CD8-positive, alpha-beta memory T cell (primary cell): ENCODE measurements around the gene MYH7. TPM values are rescaled to one million over a fixed set of nuclear protein-coding genes. Genes with fewer than 3 reads are reported as not detected.

Experiments used
- CTCF ChIA-PET: fragments of 350-600 bp; sonication (Branson Sonifier 250); formaldehyde crosslinking; loops from one replicate; lab custom pipeline; 2021; ENCODE audit warnings: antibody characterized with exemption; lab: Charles Lee
- POLR2A ChIA-PET: fragments of 350-600 bp; sonication (Branson Sonifier 250); formaldehyde crosslinking; loops from one replicate; lab custom pipeline; 2021; ENCODE audit warnings: antibody characterized with exemption; lab: Charles Lee
- DNase-seq, 5 donors: peaks; one replicate each; pipeline versions ENCODE4 v3.0.0 to v3.0.0-alpha.2; 2020 to 2022; ENCODE audit warnings: mixed read lengths in 1 of 5
- H3K27ac ChIP-seq: one replicate; pipeline ENCODE4 v1.7.0; 2013; ENCODE audit warnings: low read depth, mild to moderate bottlenecking, low read length, moderate library complexity
- H3K27me3 ChIP-seq: 2 replicates; pipeline ENCODE4 v1.7.0; 2013; ENCODE audit warnings: low read length, mild to moderate bottlenecking; ENCODE audit not compliant: insufficient read depth, poor library complexity, severe bottlenecking
- H3K36me3 ChIP-seq: 2 replicates; pipeline ENCODE4 v1.7.0; 2013; ENCODE audit warnings: mild to moderate bottlenecking, low read length, moderate library complexity; ENCODE audit not compliant: insufficient read depth
- H3K4me1 ChIP-seq: 2 replicates; pipeline ENCODE4 v1.7.0; 2013; ENCODE audit warnings: mild to moderate bottlenecking, low read length, moderate library complexity; ENCODE audit not compliant: insufficient read depth
- H3K4me3 ChIP-seq: 2 replicates; pipeline ENCODE4 v1.7.0; 2013; ENCODE audit warnings: mild to moderate bottlenecking, low read length
- H3K9me3 ChIP-seq: 2 replicates; pipeline ENCODE4 v1.7.0; 2013; ENCODE audit warnings: mild to moderate bottlenecking, low read length
- H3K27ac Mint-ChIP-seq, 8 donors: one replicate each; pipeline ENCODE4 v1.8.0; 2020 to 2021; ENCODE audit warnings: mixed read lengths in 8 of 8, mild to moderate bottlenecking in 6 of 8, inconsistent platforms in 3 of 8, moderate library complexity in 3 of 8
- H3K27me3 Mint-ChIP-seq, 2 donors: one replicate each; pipeline ENCODE4 v1.8.0; 2020 to 2021; ENCODE audit warnings: mixed read lengths in 2 of 2, mild to moderate bottlenecking in 1 of 2, moderate library complexity in 1 of 2
- H3K36me3 Mint-ChIP-seq, 3 donors: one replicate each; pipeline ENCODE4 v1.8.0; 2020 to 2021; ENCODE audit warnings: mixed read lengths in 3 of 3, inconsistent platforms in 1 of 3, mild to moderate bottlenecking in 1 of 3
- H3K4me1 Mint-ChIP-seq, 3 donors: one replicate each; pipeline ENCODE4 v1.8.0; 2020 to 2021; ENCODE audit warnings: mixed read lengths in 3 of 3, inconsistent platforms in 1 of 3, mild to moderate bottlenecking in 1 of 3
- H3K4me3 Mint-ChIP-seq, 7 donors: one replicate each; pipeline ENCODE4 v1.8.0; 2020 to 2021; ENCODE audit warnings: mixed read lengths in 7 of 7, mild to moderate bottlenecking in 6 of 7, moderate library complexity in 4 of 7, inconsistent platforms in 2 of 7
- H3K9me3 Mint-ChIP-seq, 5 donors: one replicate each; pipeline ENCODE4 v1.8.0; 2020 to 2022; ENCODE audit warnings: mixed read lengths in 5 of 5, mild to moderate bottlenecking in 3 of 5, moderate library complexity in 2 of 5, inconsistent platforms in 1 of 5
- polyA plus RNA-seq: library from polyadenylated mRNA; unstranded; fragments of 300-500 nt; fragmentation: Illumina TruSeq; gene quantifications from one replicate; pipeline ENCODE4 v1.2.3, GENCODE V29; 2021
- total RNA-seq, 2 experiments: library from RNA; stranded (reverse); gene quantifications; one replicate each; pipeline ENCODE4 v1.2.3, GENCODE V29; 2021

MYH7 gene
- total and polyA plus RNA-seq, 3 experiments from 2014 or later, result not detected

DNA sequence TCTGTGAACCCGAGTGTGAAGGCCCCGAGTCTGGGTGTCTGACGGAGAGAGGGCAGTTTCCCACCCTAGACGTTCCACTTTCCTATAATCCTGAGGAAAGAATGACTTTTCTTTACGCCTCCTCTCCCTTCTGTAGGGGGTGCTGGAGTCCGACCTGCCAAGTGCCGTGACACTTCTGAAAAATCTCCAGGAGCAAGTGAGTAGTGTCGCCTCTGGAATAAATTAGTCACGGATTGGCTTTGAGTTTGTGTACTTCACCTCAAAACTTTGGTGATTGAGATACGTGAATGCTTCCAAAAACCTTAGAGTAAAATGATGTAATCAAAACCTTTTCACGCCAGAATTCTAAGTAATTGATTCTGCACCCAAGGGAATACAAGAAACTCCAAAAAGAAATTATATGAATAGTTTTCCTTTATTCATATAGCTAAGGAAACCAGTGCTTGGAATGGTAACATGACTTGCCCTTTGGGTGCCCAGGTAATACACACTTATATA is 34.5 kb upstream of the MYH7 start:
- Histone ChIP-seq H3K27me3 (no peaks in the 10 kb centered on the region), H3K4me1 (peaks cover 14% of the 10 kb centered on the region), H3K27ac (peak overlapping the region; percentile 85), H3K36me3 (peaks cover 21% of the 10 kb centered on the region), H3K9me3 (no peaks in the 10 kb centered on the region), H3K4me3 (peak overlapping the region; percentile 94)
- H3K9me3 Mint-ChIP-seq, result no peaks in the 10 kb centered on the region
- no peak overlapping the region for H3K4me3 Mint-ChIP-seq
- ChIA-PET CTCF (interaction anchor here (0.6 to 0.7 kb wide), 2 partner anchors 93 to 774 kb away, joined by 3 read pairs; no protein-coding TSS in a partner anchor), POLR2A (interaction anchor here (0.7 to 2.0 kb wide), 4 partner anchors 9 to 141 kb away, joined by 3 to 6 read pairs (median 4); partner anchors contain the start of gene ZFHX2)
- H3K27me3 Mint-ChIP-seq, result peaks cover 0 to 1% of the 10 kb centered on the region in 2 donors
- H3K36me3 Mint-ChIP-seq, result peaks cover 0 to 34% (median 7%) of the 10 kb centered on the region in 3 donors
- peaks cover 0 to 11% (median 7%) of the 10 kb centered on the region in 3 donors for H3K4me1 Mint-ChIP-seq
- DNase-seq, result no peak
- peak overlapping the region in 1 of 8 donors; percentile 54 for H3K27ac Mint-ChIP-seq

GRCh38 chr14:23469127-23469905 is 33.9 kb upstream of the MYH7 start, which contains the start of gene NGDN:
NGDN (plus strand) TSS chr14:23469703; CDS start chr14:23469716, 13 bp downstream.
- Histone ChIP-seq H3K4me3 (peak within 1 kb of the TSS; percentile 94), H3K36me3 (peaks cover 14% of the 10 kb centered on the region), H3K9me3 (no peaks in the 10 kb centered on the region), H3K4me1 (peaks cover 14% of the 10 kb centered on the region), H3K27me3 (no peaks in the 10 kb centered on the region), H3K27ac (peak within 1 kb of the TSS; percentile 85)
- Mint-ChIP-seq H3K36me3 (peaks cover 0 to 27% (median 4%) of the 10 kb centered on the region in 3 donors), H3K27ac (peak within 1 kb of the TSS in 3 of 8 donors; percentile 47 to 86 (median 54)), H3K4me1 (peaks cover 0 to 11% (median 7%) of the 10 kb centered on the region in 3 donors), H3K27me3 (peaks cover 0 to 1% of the 10 kb centered on the region in 2 donors), H3K4me3 (peak within 1 kb of the TSS in 2 of 7 donors; percentile 35 to 80), H3K9me3 (no peaks in the 10 kb centered on the region)
- POLR2A ChIA-PET, result interaction anchor here (0.7 to 2.0 kb wide), 4 partner anchors 9 to 141 kb away, joined by 3 to 6 read pairs (median 4); partner anchors contain the start of gene ZFHX2
- CTCF ChIA-PET, result interaction anchor here (0.6 to 1.5 kb wide), 3 partner anchors 9 to 774 kb away, joined by 3 to 5 read pairs (median 3); no protein-coding TSS in a partner anchor
- DNase-seq, result peak; percentile 81 to 97 (median 95)

DNA sequence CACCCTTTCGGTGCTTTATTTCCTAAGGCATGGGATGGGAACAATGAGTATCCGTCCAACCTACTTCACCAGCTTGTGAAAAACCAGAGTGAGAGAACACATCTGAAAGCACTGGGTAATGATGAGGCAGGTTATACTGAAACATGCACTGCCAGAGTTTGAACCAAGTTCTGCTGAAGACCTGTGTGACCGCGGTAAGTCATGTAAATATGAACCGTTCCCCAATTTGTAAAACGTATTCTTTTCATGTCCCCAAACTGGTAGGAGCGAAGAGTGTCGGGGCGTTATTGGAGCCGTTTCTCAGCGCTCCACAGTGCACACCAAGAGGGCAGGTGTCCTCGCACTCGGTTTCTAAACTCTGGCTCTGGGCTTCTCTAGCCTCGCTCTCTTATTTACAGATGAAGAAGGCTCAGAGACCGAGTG is 33.3 kb upstream of the MYH7 start:
- H3K9me3 ChIP-seq, result no peaks in the 10 kb centered on the region
- peak overlapping the region; percentile 56 for H3K4me3 ChIP-seq
- peaks cover 14% of the 10 kb centered on the region for H3K36me3 ChIP-seq
- peaks cover 0 to 23% (median 4%) of the 10 kb centered on the region in 3 donors for H3K36me3 Mint-ChIP-seq
- ChIA-PET CTCF (interaction anchor here (1.5 kb wide), 1 partner anchor 10 kb away, joined by 5 read pairs; no protein-coding TSS in a partner anchor), POLR2A (no interaction called here)
- H3K27ac ChIP-seq, result no peak overlapping the region
- DNase-seq, result no peak
- H3K9me3 Mint-ChIP-seq, result no peaks in the 10 kb centered on the region
- peaks cover 14% of the 10 kb centered on the region for H3K4me1 ChIP-seq
- H3K4me3 Mint-ChIP-seq, result no peak overlapping the region
- H3K27me3 ChIP-seq, result no peaks in the 10 kb centered on the region
- peaks cover 0 to 1% of the 10 kb centered on the region in 2 donors for H3K27me3 Mint-ChIP-seq
- H3K4me1 Mint-ChIP-seq, result peaks cover 0 to 11% (median 7%) of the 10 kb centered on the region in 3 donors
- no peak overlapping the region for H3K27ac Mint-ChIP-seq

- H3K4me1 Mint-ChIP-seq, result peaks cover 0 to 2% (median 1%) of the 10 kb centered on the region in 3 donors
- H3K27ac Mint-ChIP-seq, result no peak overlapping the region
- ChIA-PET CTCF (interaction anchor here (0.6 kb wide), 1 partner anchor 87 kb away, joined by 3 read pairs; no protein-coding TSS in a partner anchor), POLR2A (no interaction called here)
- no peak for DNase-seq
- no peak overlapping the region for H3K4me3 Mint-ChIP-seq
- Histone ChIP-seq H3K4me1 (peaks cover 11% of the 10 kb centered on the region), H3K4me3 (no peak overlapping the region), H3K9me3 (no peaks in the 10 kb centered on the region), H3K36me3 (no peaks in the 10 kb centered on the region), H3K27ac (no peak overlapping the region), H3K27me3 (no peaks in the 10 kb centered on the region)
- H3K27me3 Mint-ChIP-seq, result peaks cover 1 to 10% of the 10 kb centered on the region in 2 donors
- H3K36me3 Mint-ChIP-seq, result no peaks in the 10 kb centered on the region
- no peaks in the 10 kb centered on the region for H3K9me3 Mint-ChIP-seq
These were observed 29.8 kb upstream of the MYH7 start for GRCh38 chr14:23465261-23465660.

GRCh38 chr14:23464700-23465099 is 29.2 kb upstream of the MYH7 start:
- POLR2A ChIA-PET, result no interaction called here
- CTCF ChIA-PET, result interaction anchor here (0.6 kb wide), 1 partner anchor 88 kb away, joined by 3 read pairs; no protein-coding TSS in a partner anchor
- H3K27ac Mint-ChIP-seq, result no peak overlapping the region

DNA sequence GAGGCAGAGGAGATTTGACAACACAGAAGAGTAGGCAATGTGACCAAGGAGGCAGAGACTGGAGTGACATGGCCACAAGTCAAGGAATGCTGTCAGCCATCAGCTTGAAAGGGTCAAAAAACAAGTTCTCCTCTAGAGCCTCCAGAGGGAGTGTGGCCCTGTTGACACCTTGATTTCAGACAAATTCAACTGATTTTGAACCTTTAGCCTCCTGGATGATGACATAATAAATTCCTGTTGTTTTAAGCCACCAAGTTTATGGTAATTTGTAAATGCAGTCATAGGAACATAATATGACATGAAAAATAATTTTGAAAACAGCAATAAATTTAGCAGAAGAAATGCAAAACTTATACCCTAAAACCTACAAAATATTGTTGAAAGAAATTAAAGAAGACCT is 25.5 kb upstream of the MYH7 start:
- no peaks in the 10 kb centered on the region for H3K36me3 Mint-ChIP-seq
- no peak overlapping the region for H3K4me3 ChIP-seq
- ChIA-PET POLR2A (no interaction called here), CTCF (no interaction called here)
- no peaks in the 10 kb centered on the region for H3K9me3 ChIP-seq
- H3K36me3 ChIP-seq, result no peaks in the 10 kb centered on the region
- no peak overlapping the region for H3K27ac ChIP-seq
- no peak for DNase-seq
- no peak overlapping the region for H3K27ac Mint-ChIP-seq
- no peak overlapping the region for H3K4me3 Mint-ChIP-seq
- H3K4me1 Mint-ChIP-seq, result no peaks in the 10 kb centered on the region
- H3K4me1 ChIP-seq, result no peaks in the 10 kb centered on the region
- H3K9me3 Mint-ChIP-seq, result no peaks in the 10 kb centered on the region
- peaks cover 18 to 40% of the 10 kb centered on the region in 2 donors for H3K27me3 Mint-ChIP-seq
- no peaks in the 10 kb centered on the region for H3K27me3 ChIP-seq

More at GRCh38 chr14:23464700-23465099, 29.2 kb upstream of the MYH7 start:
- DNase-seq, result no peak
- Histone ChIP-seq H3K4me3 (no peak overlapping the region), H3K36me3 (no peaks in the 10 kb centered on the region), H3K27me3 (no peaks in the 10 kb centered on the region), H3K27ac (no peak overlapping the region), H3K9me3 (no peaks in the 10 kb centered on the region), H3K4me1 (peaks cover 6% of the 10 kb centered on the region)
- H3K4me1 Mint-ChIP-seq, result peaks cover 0 to 1% (median 0%) of the 10 kb centered on the region in 3 donors
- no peak overlapping the region for H3K4me3 Mint-ChIP-seq
- peaks cover 1 to 15% of the 10 kb centered on the region in 2 donors for H3K27me3 Mint-ChIP-seq
- no peaks in the 10 kb centered on the region for H3K9me3 Mint-ChIP-seq
- H3K36me3 Mint-ChIP-seq, result no peaks in the 10 kb centered on the region

- Histone ChIP-seq H3K27me3 (no peaks in the 10 kb centered on the region), H3K36me3 (no peaks in the 10 kb centered on the region), H3K9me3 (no peaks in the 10 kb centered on the region), H3K4me3 (no peak overlapping the region), H3K27ac (no peak overlapping the region), H3K4me1 (no peaks in the 10 kb centered on the region)
- peaks cover 0 to 2% (median 0%) of the 10 kb centered on the region in 5 donors for H3K9me3 Mint-ChIP-seq
- no peak for DNase-seq
- ChIA-PET POLR2A (no interaction called here), CTCF (no interaction called here)
- H3K4me3 Mint-ChIP-seq, result no peak overlapping the region
- H3K27ac Mint-ChIP-seq, result no peak overlapping the region
- peaks cover 25 to 65% of the 10 kb centered on the region in 2 donors for H3K27me3 Mint-ChIP-seq
- H3K36me3 Mint-ChIP-seq, result no peaks in the 10 kb centered on the region
- H3K4me1 Mint-ChIP-seq, result no peaks in the 10 kb centered on the region
These were observed 22.4 kb upstream of the MYH7 start for GRCh38 chr14:23457587-23458445.
